K562 (cell line): ENCODE data around the gene DPAGT1. TPM values are rescaled to one million over a fixed set of nuclear protein-coding genes. Genes with fewer than 3 reads are reported as not detected.

Experiments used
- BHLHE40 ChIP-seq: IDR thresholded peaks from 2 replicates; pipeline ENCODE4 v1.6.1; 2011; ENCODE audit warnings: low read length, improper control_type of control experiment
- CBFA2T2 ChIP-seq: fragments of 450-650 bp; conservative IDR thresholded peaks from 2 replicates; pipeline ENCODE4 v1.6.1; 2017; ENCODE audit warnings: mild to moderate bottlenecking
- CC2D1A ChIP-seq: fragments of 450-650 bp; IDR thresholded peaks from 2 replicates; pipeline ENCODE4 v1.6.1; 2017; ENCODE audit warnings: mild to moderate bottlenecking
- EGR1 ChIP-seq: fragments of 450-650 bp; conservative IDR thresholded peaks from 2 replicates; pipeline ENCODE4 v1.6.1; 2017; ENCODE audit warnings: mild to moderate bottlenecking
- FOXK1 ChIP-seq: sonication (generic); formaldehyde crosslinking; IDR thresholded peaks from 2 replicates; pipeline ENCODE4 v1.8.0; 2022; ENCODE audit warnings: missing genetic modification reagents, mild to moderate bottlenecking, borderline replicate concordance
- HDAC2 ChIP-seq: fragments of 450-650 bp; IDR thresholded peaks from 2 replicates; pipeline ENCODE4 v1.6.1; 2016; ENCODE audit warnings: mild to moderate bottlenecking
- ID3 ChIP-seq, 2 experiments: fragments of 250-450 bp in 1 of 2; fragments of 450-650 bp in 1 of 2; sonication (Bioruptor Pico) in 1 of 2; IDR thresholded peaks; 2 replicates each; pipeline versions ENCODE4 v1.6.1 to v1.8.0; 2016 to 2021; ENCODE audit warnings: mild to moderate bottlenecking in 2 of 2, moderate library complexity in 2 of 2, missing compliant biosample characterization in 1 of 2, missing genetic modification characterization in 1 of 2
- ILF3 ChIP-seq: fragments of 450-650 bp; IDR thresholded peaks from 2 replicates; pipeline ENCODE4 v1.6.1; 2018; ENCODE audit warnings: antibody characterized with exemption, mild to moderate bottlenecking, moderate library complexity, borderline replicate concordance
- IRF2 ChIP-seq: sonication (generic); formaldehyde crosslinking; IDR thresholded peaks from 2 replicates; pipeline ENCODE4 v1.8.1; 2022; ENCODE audit warnings: mild to moderate bottlenecking, missing genetic modification reagents
- JUND ChIP-seq, 2 experiments: IDR thresholded peaks; 2 replicates in 1 of 2; 3 replicates in 1 of 2; pipeline ENCODE4 v1.6.1; 2011; ENCODE audit warnings: borderline replicate concordance in 2 of 2, low read depth in 2 of 2, low read length in 2 of 2, improper control_type of control experiment in 1 of 2, missing biosample characterization in 1 of 2, missing genetic modification characterization in 1 of 2, missing genetic modification reagents in 1 of 2
- KDM2B ChIP-seq: fragments of 250-450 bp; sonication (Bioruptor Pico); IDR thresholded peaks from 2 replicates; pipeline ENCODE4 v1.8.0; 2021; ENCODE audit warnings: mild to moderate bottlenecking, moderate library complexity
- MCM5 ChIP-seq: fragments of 450-650 bp; IDR thresholded peaks from 2 replicates; pipeline ENCODE4 v1.6.1; 2016; ENCODE audit warnings: low read depth
- NFE2 ChIP-seq: IDR thresholded peaks from 2 replicates; pipeline ENCODE4 v1.6.1; 2014; ENCODE audit warnings: antibody characterized with exemption, low read depth
- RBM34 ChIP-seq: fragments of 200-400 bp; formaldehyde crosslinking; IDR thresholded peaks from 2 replicates; pipeline ENCODE4 v1.6.1; 2018; ENCODE audit warnings: low read length, borderline replicate concordance; ENCODE audit not compliant: insufficient read depth
- SLC30A9 ChIP-seq: fragments of 250-450 bp; sonication (Bioruptor Pico); IDR thresholded peaks from 2 replicates; pipeline ENCODE4 v1.8.0; 2022; ENCODE audit warnings: mild to moderate bottlenecking, moderate library complexity
- SUPT5H ChIP-seq: fragments of 450-650 bp; IDR thresholded peaks from 2 replicates; pipeline ENCODE4 v1.6.1; 2016
- TRIM28 ChIP-seq: fragments of 450-650 bp; IDR thresholded peaks from 2 replicates; pipeline ENCODE4 v1.6.1; 2017
- ZBTB8A ChIP-seq: fragments of 450-650 bp; IDR thresholded peaks from 2 replicates; pipeline ENCODE4 v1.6.1; 2018; ENCODE audit warnings: mild to moderate bottlenecking, moderate library complexity; ENCODE audit not compliant: partially characterized antibody
- ZMIZ1 ChIP-seq, 2 experiments: fragments of 150-350 bp in 1 of 2; IDR thresholded peaks; 2 replicates each; pipeline ENCODE4 v1.6.1; 2012 to 2016; ENCODE audit warnings: low read depth in 2 of 2, low read length in 2 of 2, mild to moderate bottlenecking in 1 of 2, moderate library complexity in 1 of 2
- ZNF146 ChIP-seq: IDR thresholded peaks from one replicate; pipeline ENCODE4 v1.6.1; 2018; ENCODE audit warnings: missing compliant biosample characterization; ENCODE audit not compliant: unreplicated experiment
- ZNF175 ChIP-seq: fragments of 200-800 bp; sonication (Bioruptor generic); IDR thresholded peaks from 2 replicates; pipeline ENCODE4 v1.6.1; 2016; ENCODE audit warnings: low read depth, mild to moderate bottlenecking, missing genetic modification characterization, missing compliant biosample characterization
- ZNF274 ChIP-seq: IDR thresholded peaks from 2 replicates; pipeline ENCODE4 v1.6.1; 2011; ENCODE audit warnings: low read depth, mild to moderate bottlenecking, low read length, moderate library complexity, borderline replicate concordance
- ZNF431 ChIP-seq: sonication (generic); formaldehyde crosslinking; IDR thresholded peaks from 2 replicates; pipeline ENCODE4 v1.8.0; 2022; ENCODE audit warnings: mild to moderate bottlenecking, missing genetic modification reagents
- polyA plus RNA-seq, 8 experiments: library from polyadenylated mRNA; depleted of rRNA in 4 of 8; stranded (reverse) in 5 of 8; unstranded in 3 of 8; fragments of >200 nt; fragmentation: Nextera tagmentation in 2 of 8; fragmentation: Illumina TruSeq in 1 of 8; extraction: Ambion mirVana in 2 of 8; extraction: Trizol in 1 of 8; gene quantifications; 2 replicates each; pipeline versions ENCODE4 v1.2.1 to v1.2.3, GENCODE V29; 2011 to 2014; ENCODE audit warnings: inconsistent platforms in 1 of 8, missing spikeins in 1 of 8
- total RNA-seq, 7 experiments: library from RNA; depleted of rRNA in 6 of 7; stranded (reverse); fragments of >200 nt in 6 of 7; fragmentation: Illumina TruSeq in 2 of 7; extraction: Trizol in 2 of 7; gene quantifications; 2 replicates each; pipeline versions ENCODE4 v1.2.1 to v1.2.3, GENCODE V29; 2011 to 2021; ENCODE audit warnings: low replicate concordance in 1 of 7
- TF ChIP-seq, protein P1 (sequence below): sonication (generic); formaldehyde crosslinking; IDR thresholded peaks from 2 replicates; pipeline ENCODE4 v1.8.0; 2022; ENCODE audit warnings: mild to moderate bottlenecking, missing genetic modification reagents, borderline replicate concordance

DPAGT1 gene
- total and polyA plus RNA-seq, 9 of the 15 experiments (the other 6 are each of a cell fraction or from before 2014, with no cell fraction given) = 29.9 to 135 (median 85.0) TPM

- TF ChIP-seq ZMIZ1 (IDR thresholded peaks at IDR 0.05; ENCODE audit: low read depth in 2 of 2, low read length in 2 of 2) = peak in 1 of 2 experiments; percentile 91; a peak in 2 of 4 replicates
- TF ChIP-seq SUPT5H = no peak
- TF ChIP-seq BHLHE40 = peak; percentile 63; the same call in 1 of the 2 replicates
- TF ChIP-seq, protein P1, sequence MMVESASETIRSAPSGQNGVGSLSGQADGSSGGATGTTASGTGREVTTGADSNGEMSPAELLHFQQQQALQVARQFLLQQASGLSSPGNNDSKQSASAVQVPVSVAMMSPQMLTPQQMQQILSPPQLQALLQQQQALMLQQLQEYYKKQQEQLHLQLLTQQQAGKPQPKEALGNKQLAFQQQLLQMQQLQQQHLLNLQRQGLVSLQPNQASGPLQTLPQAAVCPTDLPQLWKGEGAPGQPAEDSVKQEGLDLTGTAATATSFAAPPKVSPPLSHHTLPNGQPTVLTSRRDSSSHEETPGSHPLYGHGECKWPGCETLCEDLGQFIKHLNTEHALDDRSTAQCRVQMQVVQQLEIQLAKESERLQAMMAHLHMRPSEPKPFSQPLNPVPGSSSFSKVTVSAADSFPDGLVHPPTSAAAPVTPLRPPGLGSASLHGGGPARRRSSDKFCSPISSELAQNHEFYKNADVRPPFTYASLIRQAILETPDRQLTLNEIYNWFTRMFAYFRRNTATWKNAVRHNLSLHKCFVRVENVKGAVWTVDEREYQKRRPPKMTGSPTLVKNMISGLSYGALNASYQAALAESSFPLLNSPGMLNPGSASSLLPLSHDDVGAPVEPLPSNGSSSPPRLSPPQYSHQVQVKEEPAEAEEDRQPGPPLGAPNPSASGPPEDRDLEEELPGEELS (CRISPR knock-in tag) = no peak
- TF ChIP-seq CBFA2T2 = peak; percentile 96
- TF ChIP-seq EGR1 = peak; percentile 82
- no peak for TF ChIP-seq ZNF146 (CRISPR knock-in tag)
- peak; percentile 32; the same call in 1 of the 2 replicates for TF ChIP-seq FOXK1
- TF ChIP-seq SLC30A9 (CRISPR knock-in tag) = no peak
- TF ChIP-seq MCM5 = no peak
- no peak for TF ChIP-seq RBM34
- no peak for TF ChIP-seq ZBTB8A
- TF ChIP-seq ZNF431 = no peak
- no peak for TF ChIP-seq IRF2 (CRISPR knock-in tag)
- TF ChIP-seq ZNF175 = 0 out of 2 replicates have a peak, but pooled peaks have one; percentile 59
- no peak for TF ChIP-seq KDM2B (CRISPR knock-in tag)
- TF ChIP-seq HDAC2 = peak; percentile 69; the same call in 1 of the 2 replicates
- TF ChIP-seq ILF3 = no peak
- TF ChIP-seq NFE2 = peak; percentile 48
- no peak for TF ChIP-seq TRIM28
- TF ChIP-seq CC2D1A = peak; percentile 74; the same call in 1 of the 2 replicates
- no peak for TF ChIP-seq JUND (IDR thresholded peaks at IDR 0.05; ENCODE audit: borderline replicate concordance, low read depth, low read length)
- no peak; the same call in 1 of the 3 replicates for TF ChIP-seq JUND (tag; IDR thresholded peaks at IDR 0.05; ENCODE audit: borderline replicate concordance, low read depth, low read length)
- TF ChIP-seq ID3 (CRISPR knock-in tag; IDR thresholded peaks at IDR 0.05) = no peak
- peak; percentile 42; the same call in 1 of the 2 replicates for TF ChIP-seq ID3 (tag; IDR thresholded peaks at IDR 0.05)
- no peak for TF ChIP-seq ZNF274
These were observed 16.2 kb downstream of the DPAGT1 start (continued) for GRCh38 chr11:119085437-119085847.
